SK-N-SH (cell line): ENCODE results near the gene THTPA.

Experiments used
- EP300 ChIP-seq, 2 experiments: IDR thresholded peaks; 2 replicates each; pipeline versions ENCODE4 v1.4.0 to v1.6.1; 2012; ENCODE audit warnings: borderline replicate concordance in 1 of 2, low read depth in 1 of 2, low read length in 1 of 2
- FOXM1 ChIP-seq: IDR thresholded peaks from 2 replicates; pipeline ENCODE4 v1.4.0; 2012; ENCODE audit warnings: low read depth, mild to moderate bottlenecking
- SMC3 ChIP-seq: IDR thresholded peaks from 2 replicates; pipeline ENCODE4 v1.6.1; 2012; ENCODE audit warnings: low read depth, low read length, improper control_type of control experiment
- TF ChIP-seq, protein P1 (sequence below): fragments of 200-600 bp; sonication (generic); IDR thresholded peaks from 2 replicates; pipeline ENCODE4 v1.6.1; 2017; ENCODE audit warnings: antibody characterized with exemption, mild to moderate bottlenecking, moderate library complexity

DNA sequence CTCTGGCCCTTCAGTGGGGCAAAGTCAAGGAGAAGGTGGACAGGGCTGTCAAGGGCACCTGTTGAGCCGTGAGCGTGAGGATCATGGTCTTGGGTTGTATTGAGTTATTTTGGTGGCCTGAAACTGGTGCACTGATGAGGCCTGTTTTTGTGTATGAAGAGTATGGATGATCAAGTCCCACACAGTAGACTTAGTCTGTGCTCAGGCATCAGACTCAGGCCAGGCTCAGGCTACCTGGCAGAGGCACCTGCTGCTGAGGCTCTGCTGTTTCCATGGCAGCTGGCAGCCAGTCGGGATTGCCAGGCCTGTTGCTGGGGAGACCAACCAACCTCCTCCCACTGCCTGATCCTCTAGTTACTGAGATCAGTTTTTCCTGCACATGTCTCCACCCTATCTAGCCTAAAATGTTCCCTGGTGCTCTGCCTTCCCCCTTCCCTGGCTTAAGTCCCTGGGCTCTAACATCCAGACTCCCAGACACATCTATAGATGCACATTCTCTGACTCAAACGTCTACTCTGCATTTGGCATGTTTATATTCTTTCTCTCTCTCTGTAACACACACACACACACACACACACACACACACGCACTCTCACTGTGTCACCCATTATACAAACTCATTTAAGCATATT lies 17.4 kb downstream of the THTPA start:
- TF ChIP-seq, protein P1, sequence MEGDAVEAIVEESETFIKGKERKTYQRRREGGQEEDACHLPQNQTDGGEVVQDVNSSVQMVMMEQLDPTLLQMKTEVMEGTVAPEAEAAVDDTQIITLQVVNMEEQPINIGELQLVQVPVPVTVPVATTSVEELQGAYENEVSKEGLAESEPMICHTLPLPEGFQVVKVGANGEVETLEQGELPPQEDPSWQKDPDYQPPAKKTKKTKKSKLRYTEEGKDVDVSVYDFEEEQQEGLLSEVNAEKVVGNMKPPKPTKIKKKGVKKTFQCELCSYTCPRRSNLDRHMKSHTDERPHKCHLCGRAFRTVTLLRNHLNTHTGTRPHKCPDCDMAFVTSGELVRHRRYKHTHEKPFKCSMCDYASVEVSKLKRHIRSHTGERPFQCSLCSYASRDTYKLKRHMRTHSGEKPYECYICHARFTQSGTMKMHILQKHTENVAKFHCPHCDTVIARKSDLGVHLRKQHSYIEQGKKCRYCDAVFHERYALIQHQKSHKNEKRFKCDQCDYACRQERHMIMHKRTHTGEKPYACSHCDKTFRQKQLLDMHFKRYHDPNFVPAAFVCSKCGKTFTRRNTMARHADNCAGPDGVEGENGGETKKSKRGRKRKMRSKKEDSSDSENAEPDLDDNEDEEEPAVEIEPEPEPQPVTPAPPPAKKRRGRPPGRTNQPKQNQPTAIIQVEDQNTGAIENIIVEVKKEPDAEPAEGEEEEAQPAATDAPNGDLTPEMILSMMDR: no peak
- no peak for TF ChIP-seq EP300 (IDR thresholded peaks at IDR 0.05; ENCODE audit: borderline replicate concordance in 1 of 2, low read depth in 1 of 2, low read length in 1 of 2)
- no peak for TF ChIP-seq FOXM1
- no peak for TF ChIP-seq SMC3
